ENCODE results near the gene RESP18.
A peak's percentile ranks its signal among the peaks of the same experiment; 100 is the strongest.

GRCh38 chr2:219352448-219353023 lies 20.0 kb upstream of the RESP18 start:
- peak; percentile 27 to 54 for TF ChIP-seq CTCF (IDR thresholded peaks at IDR 0.05)
- TF ChIP-seq POLR2A (IDR thresholded peaks at IDR 0.05) = no peak

Measured in suprapubic skin (tissue), 3 donors.